ENCODE data around the gene PCED1B. TPM values are rescaled to one million over a fixed set of nuclear protein-coding genes. Genes with fewer than 3 reads are reported as not detected.

The PCED1B gene
- total RNA-seq, 5 donors from 2014 or later (not counting 1 experiment from before 2014, with no cell fraction given) = 53.7 to 159 (median 119) TPM

DNA sequence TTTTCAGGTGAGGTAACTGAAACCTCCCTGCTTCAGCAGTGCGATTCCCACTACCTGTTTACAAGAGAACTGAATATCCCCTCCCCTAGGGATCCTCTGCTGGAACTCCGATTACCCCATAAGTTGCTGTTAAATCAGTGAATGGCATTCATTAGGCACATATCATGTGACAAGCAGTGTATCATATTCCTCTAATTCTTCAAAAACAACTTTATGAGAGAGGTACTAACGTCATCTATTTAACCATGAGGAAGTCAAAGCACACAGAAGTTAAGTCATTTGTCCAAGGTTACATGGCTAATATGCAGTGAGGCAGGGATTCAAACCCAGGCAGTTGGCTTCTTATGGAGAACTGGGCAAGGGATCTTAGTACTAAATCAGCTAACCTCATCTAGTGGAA lies 43.9 kb upstream of the PCED1B start:
- ChIA-PET CTCF (interaction anchor here in 1 of 2 donors (0.7 to 4.3 kb wide), 3 partner anchors 504 to 652 kb away, joined by 4 to 54 read pairs (median 4); no protein-coding TSS in a partner anchor), POLR2A (no interaction called here)
- no peaks in the 10 kb centered on the region for H3K9me3 Mint-ChIP-seq
- Histone ChIP-seq H3K4me3 (ENCODE audit: control insufficient read depth in 1 of 2, extremely low read depth in 1 of 2, low read length in 1 of 2) (no peak overlapping the region), H3K4me1 (ENCODE audit: control insufficient read depth in 1 of 2, extremely low read depth in 1 of 2, insufficient read depth in 2 of 2, low read length in 2 of 2) (peaks cover 0 to 2% of the 10 kb centered on the region in 2 experiments), H3K27me3 (replicated peaks in 1 of 2; ENCODE audit: control insufficient read depth in 2 of 2, extremely low read depth in 1 of 2, insufficient read depth in 2 of 2, low read length in 1 of 2) (no peaks in the 10 kb centered on the region), H3K9me3 (no peaks in the 10 kb centered on the region), H3K36me3 (ENCODE audit: control insufficient read depth in 2 of 2, extremely low read depth in 1 of 2, insufficient read depth in 1 of 2, low read length in 1 of 2) (no peaks in the 10 kb centered on the region), H3K27ac (ENCODE audit: low read length) (no peak overlapping the region)
- H3K27ac Mint-ChIP-seq = peak overlapping the region in 1 of 2 donors; percentile 35
- DNase-seq (no peak), ATAC-seq (replicated peaks in 1 of 4) (no peak)
- no peaks in the 10 kb centered on the region for H3K27me3 Mint-ChIP-seq
- H3K4me1 Mint-ChIP-seq = peaks cover 21 to 26% (median 22%) of the 10 kb centered on the region in 3 donors
- H3K36me3 Mint-ChIP-seq = no peaks in the 10 kb centered on the region
- WGBS (ENCODE audit: insufficient coverage) = no CpG with 5 or more reads among the region's 3 CpGs
- H3K4me3 Mint-ChIP-seq = no peak overlapping the region

DNA sequence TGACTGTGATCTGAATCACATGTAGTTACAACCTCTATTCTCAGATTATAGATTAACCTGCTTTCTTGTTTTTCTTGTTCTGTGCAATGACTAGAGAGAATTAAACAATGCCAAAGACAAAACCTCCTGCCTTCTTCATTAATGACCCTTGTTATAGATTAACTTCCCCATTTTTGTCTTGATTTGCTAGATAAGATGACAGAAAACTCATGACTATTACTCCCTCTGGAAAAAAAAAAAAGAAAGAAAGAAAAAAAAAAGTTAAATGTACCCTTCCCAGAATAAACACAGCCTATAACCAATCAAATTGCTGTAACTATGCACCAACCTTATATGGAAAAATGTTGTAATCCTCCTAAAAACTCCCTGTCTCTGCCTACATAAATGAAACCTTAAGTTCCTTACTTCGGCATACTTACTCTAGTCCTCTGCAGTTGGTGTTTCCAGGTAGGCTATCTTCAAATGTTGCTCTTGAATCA lies 41.1 kb upstream of the PCED1B start:
- no CpG with 5 or more reads among the region's 1 CpG for WGBS (ENCODE audit: insufficient coverage)
- no peak overlapping the region for H3K27ac ChIP-seq (ENCODE audit: low read length)
- no peaks in the 10 kb centered on the region for H3K36me3 ChIP-seq (ENCODE audit: control insufficient read depth in 2 of 2, extremely low read depth in 1 of 2, insufficient read depth in 1 of 2, low read length in 1 of 2)
- ATAC-seq (replicated peaks in 1 of 4) = no peak
- ChIA-PET CTCF (interaction anchor here in 1 of 2 donors (0.8 kb wide), 1 partner anchor 366 kb away, joined by 4 read pairs; no protein-coding TSS in a partner anchor), POLR2A (no interaction called here)
- Mint-ChIP-seq H3K27ac (no peak overlapping the region), H3K4me3 (no peak overlapping the region), H3K27me3 (peaks cover 0 to 4% of the 10 kb centered on the region in 2 donors), H3K4me1 (peaks cover 10 to 18% (median 13%) of the 10 kb centered on the region in 3 donors), H3K36me3 (no peaks in the 10 kb centered on the region), H3K9me3 (no peaks in the 10 kb centered on the region)
- H3K27me3 ChIP-seq (replicated peaks in 1 of 2; ENCODE audit: control insufficient read depth in 2 of 2, extremely low read depth in 1 of 2, insufficient read depth in 2 of 2, low read length in 1 of 2) = no peaks in the 10 kb centered on the region
- no peaks in the 10 kb centered on the region for H3K9me3 ChIP-seq
- no peaks in the 10 kb centered on the region for H3K4me1 ChIP-seq (ENCODE audit: control insufficient read depth in 1 of 2, extremely low read depth in 1 of 2, insufficient read depth in 2 of 2, low read length in 2 of 2)
- DNase-seq = no peak
- no peak overlapping the region for H3K4me3 ChIP-seq (ENCODE audit: control insufficient read depth in 1 of 2, extremely low read depth in 1 of 2, low read length in 1 of 2)

DNA sequence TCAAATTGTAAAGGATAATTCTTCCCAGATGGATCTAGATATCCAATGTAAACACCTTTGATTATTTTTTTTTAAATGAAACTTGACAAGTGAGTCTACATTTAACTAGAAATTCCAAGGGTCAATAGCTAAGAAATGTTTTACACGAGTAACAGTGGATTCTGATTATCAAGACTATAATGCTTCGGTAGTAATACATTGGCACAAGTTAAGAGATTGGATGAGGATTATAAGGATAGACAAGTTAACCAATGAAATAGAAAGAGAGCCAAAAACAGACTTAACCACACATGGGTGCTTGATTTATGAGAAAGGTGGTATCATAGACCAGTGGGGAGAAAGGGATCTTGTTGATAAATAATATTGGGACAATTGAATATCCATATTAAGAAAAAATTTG lies 40.3 kb upstream of the PCED1B start:
- Mint-ChIP-seq H3K9me3 (no peaks in the 10 kb centered on the region), H3K4me3 (no peak overlapping the region), H3K27ac (no peak overlapping the region), H3K36me3 (no peaks in the 10 kb centered on the region), H3K4me1 (peaks cover 6 to 11% (median 8%) of the 10 kb centered on the region in 3 donors), H3K27me3 (peaks cover 0 to 5% of the 10 kb centered on the region in 2 donors)
- no CpG with 5 or more reads among the region's 2 CpGs for WGBS (ENCODE audit: insufficient coverage)
- no peak overlapping the region for H3K27ac ChIP-seq (ENCODE audit: low read length)
- no peaks in the 10 kb centered on the region for H3K9me3 ChIP-seq
- POLR2A ChIA-PET = no interaction called here
- no peaks in the 10 kb centered on the region for H3K4me1 ChIP-seq (ENCODE audit: control insufficient read depth in 1 of 2, extremely low read depth in 1 of 2, insufficient read depth in 2 of 2, low read length in 2 of 2)
- ATAC-seq (replicated peaks in 1 of 4) (no peak), DNase-seq (no peak)
- CTCF ChIA-PET = no interaction called here
- no peaks in the 10 kb centered on the region for H3K27me3 ChIP-seq (replicated peaks in 1 of 2; ENCODE audit: control insufficient read depth in 2 of 2, extremely low read depth in 1 of 2, insufficient read depth in 2 of 2, low read length in 1 of 2)
- H3K4me3 ChIP-seq (ENCODE audit: control insufficient read depth in 1 of 2, extremely low read depth in 1 of 2, low read length in 1 of 2) = no peak overlapping the region
- no peaks in the 10 kb centered on the region for H3K36me3 ChIP-seq (ENCODE audit: control insufficient read depth in 2 of 2, extremely low read depth in 1 of 2, insufficient read depth in 1 of 2, low read length in 1 of 2)

DNA sequence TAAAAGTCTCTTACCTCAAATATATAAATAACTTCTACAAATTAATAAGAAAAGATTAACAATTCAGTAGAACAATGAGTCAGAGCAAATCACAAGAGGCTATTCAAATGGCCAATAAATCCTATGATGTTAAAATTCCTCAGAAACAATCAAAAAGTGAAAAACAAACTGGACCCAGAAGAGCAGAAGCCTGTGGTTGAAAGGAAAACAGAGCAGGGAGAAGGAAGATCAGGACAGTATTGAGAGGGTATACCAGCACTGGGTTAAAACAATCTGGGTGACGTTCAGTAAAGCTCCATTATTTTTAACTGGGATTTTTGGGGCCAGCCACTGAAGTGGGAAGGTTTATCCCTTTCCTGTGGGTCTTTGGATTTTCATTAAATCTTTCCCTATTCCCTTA lies 39.7 kb upstream of the PCED1B start:
- Histone ChIP-seq H3K36me3 (ENCODE audit: control insufficient read depth in 2 of 2, extremely low read depth in 1 of 2, insufficient read depth in 1 of 2, low read length in 1 of 2) (no peaks in the 10 kb centered on the region), H3K27me3 (replicated peaks in 1 of 2; ENCODE audit: control insufficient read depth in 2 of 2, extremely low read depth in 1 of 2, insufficient read depth in 2 of 2, low read length in 1 of 2) (no peaks in the 10 kb centered on the region), H3K4me3 (ENCODE audit: control insufficient read depth in 1 of 2, extremely low read depth in 1 of 2, low read length in 1 of 2) (no peak overlapping the region), H3K27ac (ENCODE audit: low read length) (no peak overlapping the region), H3K9me3 (no peaks in the 10 kb centered on the region), H3K4me1 (ENCODE audit: control insufficient read depth in 1 of 2, extremely low read depth in 1 of 2, insufficient read depth in 2 of 2, low read length in 2 of 2) (no peaks in the 10 kb centered on the region)
- Mint-ChIP-seq H3K36me3 (no peaks in the 10 kb centered on the region), H3K4me3 (no peak overlapping the region), H3K9me3 (no peaks in the 10 kb centered on the region), H3K27me3 (peaks cover 0 to 5% of the 10 kb centered on the region in 2 donors), H3K27ac (no peak overlapping the region), H3K4me1 (peaks cover 4 to 8% (median 4%) of the 10 kb centered on the region in 3 donors)
- DNase-seq = no peak
- ATAC-seq (replicated peaks in 1 of 4) = no peak
- WGBS (ENCODE audit: insufficient coverage) = no CpG with 5 or more reads among the region's 1 CpG
- CTCF ChIA-PET = no interaction called here
- POLR2A ChIA-PET = interaction anchor here in 1 of 2 donors (0.7 kb wide), 1 partner anchor 669 kb away, joined by 4 read pairs; no protein-coding TSS in a partner anchor

DNA sequence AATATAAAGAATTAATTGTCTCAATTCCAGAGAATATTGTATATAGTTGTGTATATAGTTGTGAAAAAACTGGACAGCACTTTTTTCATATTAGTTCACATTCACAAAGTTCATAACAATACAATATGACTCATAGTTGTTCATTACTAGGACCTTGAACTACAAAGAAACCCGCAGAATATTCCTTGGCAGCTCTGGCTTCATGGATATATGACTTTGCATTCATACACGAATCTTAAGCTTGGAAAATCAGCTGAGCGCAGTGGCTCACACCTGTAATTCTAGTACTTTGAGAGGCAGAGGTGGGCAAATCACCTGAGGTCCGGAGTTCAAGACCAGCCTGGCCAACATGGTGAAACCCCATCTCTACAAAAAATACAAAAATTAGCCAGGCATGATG lies 38.1 kb upstream of the PCED1B start:
- POLR2A ChIA-PET = interaction anchor here in 1 of 2 donors (0.5 kb wide), 1 partner anchor 48 kb away, joined by 6 read pairs; no protein-coding TSS in a partner anchor

DNA sequence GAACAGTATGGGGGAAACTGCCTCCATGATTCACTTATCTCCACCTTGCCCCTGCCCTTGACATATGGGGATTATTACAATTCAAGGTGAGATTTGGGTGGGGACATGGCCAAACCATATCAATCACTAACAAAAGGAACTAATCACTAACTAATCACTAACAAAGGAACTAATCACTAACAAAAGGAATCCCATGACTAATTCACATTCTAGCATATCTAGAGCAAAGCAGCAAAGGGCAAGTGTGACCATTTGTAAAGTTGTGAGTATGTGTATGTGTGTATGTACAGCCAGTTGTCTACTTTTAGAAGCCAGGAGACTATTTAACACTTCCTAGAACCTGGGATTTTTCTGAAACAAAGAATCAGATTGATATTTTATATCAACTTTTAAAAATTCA lies 30.9 kb upstream of the PCED1B start:
- no peaks in the 10 kb centered on the region for H3K27me3 ChIP-seq (replicated peaks in 1 of 2; ENCODE audit: control insufficient read depth in 2 of 2, extremely low read depth in 1 of 2, insufficient read depth in 2 of 2, low read length in 1 of 2)
- Mint-ChIP-seq H3K4me3 (no peak overlapping the region), H3K9me3 (peaks cover 0 to 16% (median 13%) of the 10 kb centered on the region in 3 donors), H3K4me1 (no peaks in the 10 kb centered on the region), H3K27ac (no peak overlapping the region), H3K27me3 (peaks cover 0 to 2% of the 10 kb centered on the region in 2 donors), H3K36me3 (no peaks in the 10 kb centered on the region)
- ATAC-seq (replicated peaks in 1 of 4) (no peak), DNase-seq (no peak)
- ChIA-PET CTCF (no interaction called here), POLR2A (no interaction called here)
- no peaks in the 10 kb centered on the region for H3K4me1 ChIP-seq (ENCODE audit: control insufficient read depth in 1 of 2, extremely low read depth in 1 of 2, insufficient read depth in 2 of 2, low read length in 2 of 2)
- H3K27ac ChIP-seq (ENCODE audit: low read length) = no peak overlapping the region
- H3K9me3 ChIP-seq = no peaks in the 10 kb centered on the region
- no peak overlapping the region for H3K4me3 ChIP-seq (ENCODE audit: control insufficient read depth in 1 of 2, extremely low read depth in 1 of 2, low read length in 1 of 2)
- no peaks in the 10 kb centered on the region for H3K36me3 ChIP-seq (ENCODE audit: control insufficient read depth in 2 of 2, extremely low read depth in 1 of 2, insufficient read depth in 1 of 2, low read length in 1 of 2)

More for the DNA sequence above, 38.1 kb upstream of the PCED1B start:
- Histone ChIP-seq H3K27me3 (replicated peaks in 1 of 2; ENCODE audit: control insufficient read depth in 2 of 2, extremely low read depth in 1 of 2, insufficient read depth in 2 of 2, low read length in 1 of 2) (no peaks in the 10 kb centered on the region), H3K27ac (ENCODE audit: low read length) (no peak overlapping the region), H3K36me3 (ENCODE audit: control insufficient read depth in 2 of 2, extremely low read depth in 1 of 2, insufficient read depth in 1 of 2, low read length in 1 of 2) (no peaks in the 10 kb centered on the region), H3K9me3 (no peaks in the 10 kb centered on the region), H3K4me3 (ENCODE audit: control insufficient read depth in 1 of 2, extremely low read depth in 1 of 2, low read length in 1 of 2) (no peak overlapping the region), H3K4me1 (ENCODE audit: control insufficient read depth in 1 of 2, extremely low read depth in 1 of 2, insufficient read depth in 2 of 2, low read length in 2 of 2) (no peaks in the 10 kb centered on the region)
- Mint-ChIP-seq H3K4me3 (no peak overlapping the region), H3K36me3 (no peaks in the 10 kb centered on the region), H3K27me3 (peaks cover 0 to 5% of the 10 kb centered on the region in 2 donors), H3K9me3 (no peaks in the 10 kb centered on the region), H3K27ac (no peak overlapping the region), H3K4me1 (no peaks in the 10 kb centered on the region)
- ATAC-seq (replicated peaks in 1 of 4) = no peak
- CTCF ChIA-PET = interaction anchor here in 1 of 2 donors (1.5 to 2.4 kb wide), 2 partner anchors 7 to 9 kb away, joined by 4 to 12 read pairs; no protein-coding TSS in a partner anchor
- no peak for DNase-seq
- WGBS (ENCODE audit: insufficient coverage) = no CpG with 5 or more reads among the region's 4 CpGs

Measured in T-cell (primary cell).